Measurements from ENCODE around the gene ADAMTS9.

Gene ADAMTS9

GRCh38 chr3:64568895-64569517 lies 118.8 kb downstream of the ADAMTS9 start:
- Histone ChIP-seq H3K27me3 (ENCODE audit: control insufficient read depth in 5 of 5, insufficient read depth in 4 of 5, low read length in 5 of 5) (no peaks in the 10 kb centered on the region), H3K9me3 (ENCODE audit: control insufficient read depth in 5 of 5, low read length in 5 of 5) (no peaks in the 10 kb centered on the region), H3K4me1 (ENCODE audit: control insufficient read depth in 5 of 5, insufficient read depth in 5 of 5, low read length in 5 of 5) (peaks cover 0 to 12% (median 3%) of the 10 kb centered on the region in 5 donors), H3K9ac (ENCODE audit: low read length in 5 of 5) (peak overlapping the region in 1 of 5 donors; percentile 14), H3K36me3 (ENCODE audit: control insufficient read depth in 5 of 5, insufficient read depth in 5 of 5, low read length in 5 of 5) (peaks cover 0 to 12% (median 5%) of the 10 kb centered on the region in 5 donors), H3K27ac (ENCODE audit: low read depth, low read length) (peak overlapping the region; percentile 72), H3K4me3 (ENCODE audit: low read depth in 1 of 5, low read length in 5 of 5) (no peak overlapping the region)

- H3K36me3 ChIP-seq (ENCODE audit: control insufficient read depth in 5 of 5, insufficient read depth in 5 of 5, low read length in 5 of 5) = peaks cover 0 to 12% (median 5%) of the 10 kb centered on the region in 5 donors
- no peaks in the 10 kb centered on the region for H3K27me3 ChIP-seq (ENCODE audit: control insufficient read depth in 5 of 5, insufficient read depth in 4 of 5, low read length in 5 of 5)
- H3K27ac ChIP-seq (ENCODE audit: low read depth, low read length) = no peak overlapping the region
- H3K4me1 ChIP-seq (ENCODE audit: control insufficient read depth in 5 of 5, insufficient read depth in 5 of 5, low read length in 5 of 5) = peaks cover 0 to 27% (median 12%) of the 10 kb centered on the region in 5 donors
- H3K4me3 ChIP-seq (ENCODE audit: low read depth in 1 of 5, low read length in 5 of 5) = no peak overlapping the region
- no peaks in the 10 kb centered on the region for H3K9me3 ChIP-seq (ENCODE audit: control insufficient read depth in 5 of 5, low read length in 5 of 5)
- H3K9ac ChIP-seq (ENCODE audit: low read length in 5 of 5) = no peak overlapping the region
These were observed 120.9 kb downstream of the ADAMTS9 start for GRCh38 chr3:64566859-64567258.

GRCh38 chr3:64563751-64564150 lies 124.0 kb downstream of the ADAMTS9 start:
- H3K4me3 ChIP-seq (ENCODE audit: low read depth in 1 of 5, low read length in 5 of 5) = peak overlapping the region in 1 of 5 donors; percentile 9
- no peaks in the 10 kb centered on the region for H3K27me3 ChIP-seq (ENCODE audit: control insufficient read depth in 5 of 5, insufficient read depth in 4 of 5, low read length in 5 of 5)
- no peak overlapping the region for H3K27ac ChIP-seq (ENCODE audit: low read depth, low read length)
- peaks cover 0 to 43% (median 26%) of the 10 kb centered on the region in 5 donors for H3K4me1 ChIP-seq (ENCODE audit: control insufficient read depth in 5 of 5, insufficient read depth in 5 of 5, low read length in 5 of 5)
- H3K9me3 ChIP-seq (ENCODE audit: control insufficient read depth in 5 of 5, low read length in 5 of 5) = no peaks in the 10 kb centered on the region
- peaks cover 0 to 27% (median 14%) of the 10 kb centered on the region in 5 donors for H3K36me3 ChIP-seq (ENCODE audit: control insufficient read depth in 5 of 5, insufficient read depth in 5 of 5, low read length in 5 of 5)
- H3K9ac ChIP-seq (ENCODE audit: low read length in 5 of 5) = peak overlapping the region in 1 of 5 donors; percentile 35

- Histone ChIP-seq H3K36me3 (ENCODE audit: control insufficient read depth in 5 of 5, insufficient read depth in 5 of 5, low read length in 5 of 5) (peaks cover 0 to 30% (median 27%) of the 10 kb centered on the region in 5 donors), H3K27ac (ENCODE audit: low read depth, low read length) (peak overlapping the region; percentile 45), H3K4me1 (ENCODE audit: control insufficient read depth in 5 of 5, insufficient read depth in 5 of 5, low read length in 5 of 5) (peaks cover 0 to 37% (median 24%) of the 10 kb centered on the region in 5 donors), H3K4me3 (ENCODE audit: low read depth in 1 of 5, low read length in 5 of 5) (peak overlapping the region; percentile 35 to 82 (median 62)), H3K9ac (ENCODE audit: low read length in 5 of 5) (peak overlapping the region in 3 of 5 donors; percentile 17 to 80 (median 38)), H3K9me3 (ENCODE audit: control insufficient read depth in 5 of 5, low read length in 5 of 5) (no peaks in the 10 kb centered on the region), H3K27me3 (ENCODE audit: control insufficient read depth in 5 of 5, insufficient read depth in 4 of 5, low read length in 5 of 5) (no peaks in the 10 kb centered on the region)
These were observed 125.9 kb downstream of the ADAMTS9 start for GRCh38 chr3:64561868-64562267.

- Histone ChIP-seq H3K27ac (ENCODE audit: low read depth, low read length) (peak overlapping the region; percentile 45), H3K4me1 (ENCODE audit: control insufficient read depth in 5 of 5, insufficient read depth in 5 of 5, low read length in 5 of 5) (peaks cover 0 to 37% (median 24%) of the 10 kb centered on the region in 5 donors), H3K9ac (ENCODE audit: low read length in 5 of 5) (peak overlapping the region in 4 of 5 donors; percentile 17 to 80 (median 32)), H3K27me3 (ENCODE audit: control insufficient read depth in 5 of 5, insufficient read depth in 4 of 5, low read length in 5 of 5) (no peaks in the 10 kb centered on the region), H3K4me3 (ENCODE audit: low read depth in 1 of 5, low read length in 5 of 5) (peak overlapping the region; percentile 35 to 82 (median 62)), H3K36me3 (ENCODE audit: control insufficient read depth in 5 of 5, insufficient read depth in 5 of 5, low read length in 5 of 5) (peaks cover 0 to 34% (median 28%) of the 10 kb centered on the region in 5 donors), H3K9me3 (ENCODE audit: control insufficient read depth in 5 of 5, low read length in 5 of 5) (no peaks in the 10 kb centered on the region)
These were observed 126.4 kb downstream of the ADAMTS9 start for GRCh38 chr3:64561325-64561843.

- peaks cover 0 to 35% (median 28%) of the 10 kb centered on the region in 5 donors for H3K36me3 ChIP-seq (ENCODE audit: control insufficient read depth in 5 of 5, insufficient read depth in 5 of 5, low read length in 5 of 5)
- H3K27ac ChIP-seq (ENCODE audit: low read depth, low read length) = peak overlapping the region; percentile 45
- peak overlapping the region; percentile 35 to 82 (median 62) for H3K4me3 ChIP-seq (ENCODE audit: low read depth in 1 of 5, low read length in 5 of 5)
- no peaks in the 10 kb centered on the region for H3K9me3 ChIP-seq (ENCODE audit: control insufficient read depth in 5 of 5, low read length in 5 of 5)
- H3K9ac ChIP-seq (ENCODE audit: low read length in 5 of 5) = peak overlapping the region in 2 of 5 donors; percentile 38 to 80
- H3K27me3 ChIP-seq (ENCODE audit: control insufficient read depth in 5 of 5, insufficient read depth in 4 of 5, low read length in 5 of 5) = no peaks in the 10 kb centered on the region
- peaks cover 0 to 37% (median 24%) of the 10 kb centered on the region in 5 donors for H3K4me1 ChIP-seq (ENCODE audit: control insufficient read depth in 5 of 5, insufficient read depth in 5 of 5, low read length in 5 of 5)
These were observed 127.0 kb downstream of the ADAMTS9 start for GRCh38 chr3:64560791-64561190.

GRCh38 chr3:64559588-64559987 lies 128.2 kb downstream of the ADAMTS9 start:
- peak overlapping the region; percentile 45 for H3K27ac ChIP-seq (ENCODE audit: low read depth, low read length)
- H3K4me3 ChIP-seq (ENCODE audit: low read depth in 1 of 5, low read length in 5 of 5) = no peak overlapping the region
- peaks cover 0 to 45% (median 29%) of the 10 kb centered on the region in 5 donors for H3K36me3 ChIP-seq (ENCODE audit: control insufficient read depth in 5 of 5, insufficient read depth in 5 of 5, low read length in 5 of 5)
- H3K9me3 ChIP-seq (ENCODE audit: control insufficient read depth in 5 of 5, low read length in 5 of 5) = no peaks in the 10 kb centered on the region
- H3K9ac ChIP-seq (ENCODE audit: low read length in 5 of 5) = no peak overlapping the region
- peaks cover 0 to 38% (median 28%) of the 10 kb centered on the region in 5 donors for H3K4me1 ChIP-seq (ENCODE audit: control insufficient read depth in 5 of 5, insufficient read depth in 5 of 5, low read length in 5 of 5)
- no peaks in the 10 kb centered on the region for H3K27me3 ChIP-seq (ENCODE audit: control insufficient read depth in 5 of 5, insufficient read depth in 4 of 5, low read length in 5 of 5)

- H3K4me1 ChIP-seq (ENCODE audit: control insufficient read depth in 5 of 5, insufficient read depth in 5 of 5, low read length in 5 of 5) = peaks cover 0 to 46% (median 33%) of the 10 kb centered on the region in 5 donors
- peaks cover 0 to 57% (median 29%) of the 10 kb centered on the region in 5 donors for H3K36me3 ChIP-seq (ENCODE audit: control insufficient read depth in 5 of 5, insufficient read depth in 5 of 5, low read length in 5 of 5)
- H3K27me3 ChIP-seq (ENCODE audit: control insufficient read depth in 5 of 5, insufficient read depth in 4 of 5, low read length in 5 of 5) = no peaks in the 10 kb centered on the region
- H3K27ac ChIP-seq (ENCODE audit: low read depth, low read length) = no peak overlapping the region
- no peaks in the 10 kb centered on the region for H3K9me3 ChIP-seq (ENCODE audit: control insufficient read depth in 5 of 5, low read length in 5 of 5)
- no peak overlapping the region for H3K4me3 ChIP-seq (ENCODE audit: low read depth in 1 of 5, low read length in 5 of 5)
- H3K9ac ChIP-seq (ENCODE audit: low read length in 5 of 5) = no peak overlapping the region
These were observed 131.8 kb downstream of the ADAMTS9 start for GRCh38 chr3:64556046-64556445.

GRCh38 chr3:64555351-64555750 lies 132.4 kb downstream of the ADAMTS9 start:
- Histone ChIP-seq H3K4me3 (ENCODE audit: low read depth in 1 of 5, low read length in 5 of 5) (no peak overlapping the region), H3K4me1 (ENCODE audit: control insufficient read depth in 5 of 5, insufficient read depth in 5 of 5, low read length in 5 of 5) (peaks cover 0 to 40% (median 26%) of the 10 kb centered on the region in 5 donors), H3K27me3 (ENCODE audit: control insufficient read depth in 5 of 5, insufficient read depth in 4 of 5, low read length in 5 of 5) (no peaks in the 10 kb centered on the region), H3K27ac (ENCODE audit: low read depth, low read length) (no peak overlapping the region), H3K9ac (ENCODE audit: low read length in 5 of 5) (no peak overlapping the region), H3K36me3 (ENCODE audit: control insufficient read depth in 5 of 5, insufficient read depth in 5 of 5, low read length in 5 of 5) (peaks cover 0 to 64% (median 35%) of the 10 kb centered on the region in 5 donors), H3K9me3 (ENCODE audit: control insufficient read depth in 5 of 5, low read length in 5 of 5) (no peaks in the 10 kb centered on the region)
